K562 (cell line): ENCODE results near the gene TDRD12. TPM values are rescaled to one million over a fixed set of nuclear protein-coding genes. Genes with fewer than 3 reads are reported as not detected.

Experiments
- C11orf30 ChIP-seq: fragments of 450-650 bp; IDR thresholded peaks from 2 replicates; pipeline ENCODE4 v1.6.1; 2016; ENCODE audit warnings: low read depth, mild to moderate bottlenecking
- CREB3L1 ChIP-seq: fragments of 450-650 bp; IDR thresholded peaks from 2 replicates; pipeline ENCODE4 v1.6.1; 2014; ENCODE audit warnings: low read depth, mild to moderate bottlenecking, moderate library complexity, borderline replicate concordance
- KDM2B ChIP-seq: fragments of 250-450 bp; sonication (Bioruptor Pico); IDR thresholded peaks from 2 replicates; pipeline ENCODE4 v1.8.0; 2021; ENCODE audit warnings: mild to moderate bottlenecking, moderate library complexity
- MYNN ChIP-seq, 2 experiments: sonication (generic); formaldehyde crosslinking in 1 of 2; IDR thresholded peaks; 2 replicates each; pipeline versions ENCODE4 v1.5.0 to v1.6.1; 2016 to 2020; ENCODE audit warnings: antibody characterized with exemption in 1 of 2, missing genetic modification reagents in 1 of 2
- RCOR1 ChIP-seq, 2 experiments: IDR thresholded peaks; 2 replicates each; pipeline ENCODE4 v1.6.1; 2012; ENCODE audit warnings: low read depth in 2 of 2, low read length in 2 of 2, borderline replicate concordance in 1 of 2, improper control_type of control experiment in 1 of 2
- TEAD1 ChIP-seq, 2 experiments: fragments of 450-650 bp in 1 of 2; sonication (generic) in 1 of 2; formaldehyde crosslinking; IDR thresholded peaks; 2 replicates each; pipeline versions ENCODE4 v1.4.0 to v1.8.0; 2020 to 2022; ENCODE audit warnings: mild to moderate bottlenecking in 2 of 2, missing genetic modification reagents in 1 of 2
- YBX1 ChIP-seq: fragments of 450-650 bp; IDR thresholded peaks from 2 replicates; pipeline ENCODE4 v1.7.1; 2016; ENCODE audit warnings: mild to moderate bottlenecking
- ZNF143 ChIP-seq: sonication (generic); formaldehyde crosslinking; IDR thresholded peaks from 2 replicates; pipeline ENCODE4 v1.9.0; 2022; ENCODE audit warnings: mild to moderate bottlenecking, missing genetic modification reagents
- ZNF407 ChIP-seq: fragments of 450-650 bp; IDR thresholded peaks from 2 replicates; pipeline ENCODE4 v1.6.1; 2016; ENCODE audit warnings: low read depth
- ZNF696 ChIP-seq: fragments of 250-450 bp; sonication (Bioruptor Pico); conservative IDR thresholded peaks from 2 replicates; pipeline ENCODE4 v1.4.0; 2020; ENCODE audit warnings: mild to moderate bottlenecking, moderate library complexity
- polyA plus RNA-seq, 8 experiments: library from polyadenylated mRNA; depleted of rRNA in 4 of 8; stranded (reverse) in 5 of 8; unstranded in 3 of 8; fragments of >200 nt; fragmentation: Nextera tagmentation in 2 of 8; fragmentation: Illumina TruSeq in 1 of 8; extraction: Ambion mirVana in 2 of 8; extraction: Trizol in 1 of 8; gene quantifications; 2 replicates each; pipeline versions ENCODE4 v1.2.1 to v1.2.3, GENCODE V29; 2011 to 2014; ENCODE audit warnings: inconsistent platforms in 1 of 8, missing spikeins in 1 of 8
- total RNA-seq, 7 experiments: library from RNA; depleted of rRNA in 6 of 7; stranded (reverse); fragments of >200 nt in 6 of 7; fragmentation: Illumina TruSeq in 2 of 7; extraction: Trizol in 2 of 7; gene quantifications; 2 replicates each; pipeline versions ENCODE4 v1.2.1 to v1.2.3, GENCODE V29; 2011 to 2021; ENCODE audit warnings: low replicate concordance in 1 of 7
- TF ChIP-seq, protein P1 (sequence below): sonication (generic); formaldehyde crosslinking; IDR thresholded peaks from 2 replicates; pipeline ENCODE4 v1.8.1; 2023; ENCODE audit warnings: mild to moderate bottlenecking, missing genetic modification reagents

TDRD12 gene
- total and polyA plus RNA-seq, 9 of the 15 experiments (the other 6 are each of a cell fraction or from before 2014, with no cell fraction given): 0.03 TPM; not detected in 8

- TF ChIP-seq ZNF407 (no peak), ZNF143 (CRISPR knock-in tag) (no peak), MYNN (IDR thresholded peaks at IDR 0.05) (no peak), MYNN (CRISPR knock-in tag; IDR thresholded peaks at IDR 0.05) (no peak), C11orf30 (no peak), YBX1 (no peak), ZNF696 (CRISPR knock-in tag) (no peak), CREB3L1 (no peak), KDM2B (CRISPR knock-in tag) (no peak), RCOR1 (IDR thresholded peaks at IDR 0.05; ENCODE audit: borderline replicate concordance in 1 of 2, low read depth in 2 of 2, low read length in 2 of 2) (no peak), TEAD1 (CRISPR knock-in tag; IDR thresholded peaks at IDR 0.05) (no peak)
- TF ChIP-seq, protein P1, sequence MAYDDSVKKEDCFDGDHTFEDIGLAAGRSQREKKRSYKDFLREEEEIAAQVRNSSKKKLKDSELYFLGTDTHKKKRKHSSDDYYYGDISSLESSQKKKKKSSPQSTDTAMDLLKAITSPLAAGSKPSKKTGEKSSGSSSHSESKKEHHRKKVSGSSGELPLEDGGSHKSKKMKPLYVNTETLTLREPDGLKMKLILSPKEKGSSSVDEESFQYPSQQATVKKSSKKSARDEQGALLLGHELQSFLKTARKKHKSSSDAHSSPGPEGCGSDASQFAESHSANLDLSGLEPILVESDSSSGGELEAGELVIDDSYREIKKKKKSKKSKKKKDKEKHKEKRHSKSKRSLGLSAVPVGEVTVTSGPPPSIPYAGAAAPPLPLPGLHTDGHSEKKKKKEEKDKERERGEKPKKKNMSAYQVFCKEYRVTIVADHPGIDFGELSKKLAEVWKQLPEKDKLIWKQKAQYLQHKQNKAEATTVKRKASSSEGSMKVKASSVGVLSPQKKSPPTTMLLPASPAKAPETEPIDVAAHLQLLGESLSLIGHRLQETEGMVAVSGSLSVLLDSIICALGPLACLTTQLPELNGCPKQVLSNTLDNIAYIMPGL (CRISPR knock-in tag): no peak
Observed at GRCh38 chr19:32816555-32817099, 97.1 kb downstream of the TDRD12 start (continued).
